Bronchial epithelial cell (primary cell): ENCODE measurements around the gene AP5Z1. TPM values are rescaled to one million over a fixed set of nuclear protein-coding genes. Genes with fewer than 3 reads are reported as not detected.

ENCODE experiments used
- DNase-seq: peaks from one replicate; pipeline ENCODE4 v3.0.0-alpha.2; 2010; ENCODE audit warnings: low read depth
- FAIRE-seq: peaks from 2 replicates; lab custom pipeline; 2011; peaks lifted over from hg19 to GRCh38; lab: Jason Lieb, UNC
- H3K27me3 ChIP-seq: 2 replicates; pipeline ENCODE4 v1.5.1; 2011; ENCODE audit warnings: low read length; ENCODE audit not compliant: control insufficient read depth, insufficient read depth
- H3K36me3 ChIP-seq: 2 replicates; pipeline ENCODE4 v1.5.1; 2011; ENCODE audit warnings: low read length; ENCODE audit not compliant: control insufficient read depth, insufficient read depth
- H3K4me3 ChIP-seq: 2 replicates; pipeline ENCODE4 v1.5.1; 2011; ENCODE audit warnings: mild to moderate bottlenecking, low read depth, low read length, control low read depth
- total RNA-seq: library from RNA; depleted of rRNA; stranded (reverse); fragments of >200 nt; gene quantifications from 2 replicates; pipeline ENCODE4 v1.2.1, GENCODE V29; 2014
- TF ChIP-seq, protein P1 (sequence below): IDR thresholded peaks from 2 replicates; pipeline ENCODE4 v1.5.1; 2011; ENCODE audit warnings: mild to moderate bottlenecking, moderate library complexity, low read length, control low read depth, inconsistent platforms; ENCODE audit not compliant: insufficient read depth, severe bottlenecking

AP5Z1 gene
- total RNA-seq, 1 donor from 2014 or later: 24.5 TPM

DNA sequence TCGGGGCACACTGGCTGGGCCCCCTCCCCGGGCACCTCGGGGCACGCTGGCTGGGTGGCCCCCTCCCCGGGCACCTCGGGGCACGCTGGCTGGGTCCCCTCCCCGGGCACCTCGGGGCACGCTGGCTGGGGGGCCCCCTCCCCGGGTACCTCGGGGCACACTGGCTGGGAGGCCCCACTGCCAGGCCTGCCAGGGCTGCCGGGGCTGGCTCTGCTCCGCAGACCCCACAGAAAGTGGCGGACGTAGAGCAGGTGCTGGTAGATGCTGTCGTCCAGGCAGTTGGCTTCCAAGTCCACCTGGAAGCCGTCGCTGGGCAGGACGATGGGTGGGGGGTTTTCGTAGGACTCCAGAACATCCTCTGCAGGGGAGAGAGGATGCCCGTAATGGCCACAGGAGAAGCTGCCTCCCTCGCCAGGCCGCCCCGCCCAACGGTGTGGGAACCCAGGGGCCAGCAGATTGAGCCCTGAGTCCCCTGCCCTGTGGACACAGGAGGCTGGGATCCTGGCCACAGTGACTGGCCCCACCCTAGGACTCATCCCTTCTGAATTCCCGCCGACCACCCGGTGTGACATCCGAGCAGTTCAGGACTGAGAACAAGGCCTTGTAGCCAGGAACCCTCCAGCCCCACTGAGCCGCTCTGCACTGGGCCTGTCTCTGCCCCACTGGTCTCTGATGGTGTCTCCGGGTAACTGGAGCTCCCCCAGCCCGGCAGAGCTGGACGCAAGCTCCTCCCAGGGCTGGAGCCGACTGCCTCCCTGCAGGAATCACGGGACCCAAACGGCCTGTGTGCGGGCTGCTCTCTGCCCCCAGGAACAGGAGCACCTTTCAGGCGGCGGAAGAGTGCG lies 28.2 kb downstream of the AP5Z1 start:
- FAIRE-seq (no peak), DNase-seq (no peak)
- Histone ChIP-seq H3K36me3 (no peaks in the 10 kb centered on the region), H3K4me3 (no peak overlapping the region), H3K27me3 (no peaks in the 10 kb centered on the region)
- TF ChIP-seq, protein P1, sequence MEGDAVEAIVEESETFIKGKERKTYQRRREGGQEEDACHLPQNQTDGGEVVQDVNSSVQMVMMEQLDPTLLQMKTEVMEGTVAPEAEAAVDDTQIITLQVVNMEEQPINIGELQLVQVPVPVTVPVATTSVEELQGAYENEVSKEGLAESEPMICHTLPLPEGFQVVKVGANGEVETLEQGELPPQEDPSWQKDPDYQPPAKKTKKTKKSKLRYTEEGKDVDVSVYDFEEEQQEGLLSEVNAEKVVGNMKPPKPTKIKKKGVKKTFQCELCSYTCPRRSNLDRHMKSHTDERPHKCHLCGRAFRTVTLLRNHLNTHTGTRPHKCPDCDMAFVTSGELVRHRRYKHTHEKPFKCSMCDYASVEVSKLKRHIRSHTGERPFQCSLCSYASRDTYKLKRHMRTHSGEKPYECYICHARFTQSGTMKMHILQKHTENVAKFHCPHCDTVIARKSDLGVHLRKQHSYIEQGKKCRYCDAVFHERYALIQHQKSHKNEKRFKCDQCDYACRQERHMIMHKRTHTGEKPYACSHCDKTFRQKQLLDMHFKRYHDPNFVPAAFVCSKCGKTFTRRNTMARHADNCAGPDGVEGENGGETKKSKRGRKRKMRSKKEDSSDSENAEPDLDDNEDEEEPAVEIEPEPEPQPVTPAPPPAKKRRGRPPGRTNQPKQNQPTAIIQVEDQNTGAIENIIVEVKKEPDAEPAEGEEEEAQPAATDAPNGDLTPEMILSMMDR: no peak

DNA sequence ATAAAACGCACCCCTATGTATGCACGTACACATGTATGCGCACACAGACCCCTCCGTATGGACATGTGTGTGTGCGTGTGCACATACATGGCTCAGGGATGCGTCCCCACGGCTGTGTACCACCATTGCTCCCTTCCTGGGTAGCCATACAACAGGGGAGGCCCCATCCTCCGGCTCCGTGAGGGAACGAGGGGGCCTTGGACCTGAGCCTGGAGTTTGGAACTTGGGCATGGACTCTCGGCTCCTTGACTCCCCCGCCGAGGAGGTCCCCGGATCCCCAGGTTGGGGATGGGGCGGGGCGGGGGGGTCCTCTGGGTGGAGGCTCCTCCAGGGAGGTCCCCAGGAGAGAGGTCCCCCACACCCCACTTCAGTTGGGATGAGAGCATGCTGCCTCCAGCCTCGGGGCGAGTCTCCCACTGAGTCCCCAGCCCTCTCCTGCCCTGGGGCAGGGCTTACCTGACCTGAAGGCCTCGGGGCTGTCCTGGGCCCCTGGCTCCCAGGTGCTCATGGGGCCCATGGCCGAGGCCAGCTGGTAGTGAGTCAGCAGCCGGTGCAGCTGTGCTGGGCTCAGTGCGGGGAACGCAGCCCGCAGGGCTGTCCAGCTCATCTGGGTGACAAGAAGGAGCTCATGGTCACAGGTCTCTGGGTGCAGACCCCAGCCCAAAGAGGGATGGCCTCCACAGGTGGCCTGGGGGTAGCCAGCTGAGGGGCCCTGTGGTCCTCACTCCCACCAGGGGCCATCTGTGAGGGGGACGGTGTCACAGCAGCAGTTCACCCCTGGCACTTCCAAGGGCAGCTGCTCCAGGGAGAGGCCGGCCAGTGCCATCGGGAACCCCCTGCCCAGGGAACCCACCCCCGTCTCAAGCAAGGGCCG lies 29.9 kb downstream of the AP5Z1 start:
- Histone ChIP-seq H3K27me3 (no peaks in the 10 kb centered on the region), H3K4me3 (no peak overlapping the region), H3K36me3 (no peaks in the 10 kb centered on the region)
- no peak for FAIRE-seq
- DNase-seq: no peak
- TF ChIP-seq, protein P1: no peak

DNA sequence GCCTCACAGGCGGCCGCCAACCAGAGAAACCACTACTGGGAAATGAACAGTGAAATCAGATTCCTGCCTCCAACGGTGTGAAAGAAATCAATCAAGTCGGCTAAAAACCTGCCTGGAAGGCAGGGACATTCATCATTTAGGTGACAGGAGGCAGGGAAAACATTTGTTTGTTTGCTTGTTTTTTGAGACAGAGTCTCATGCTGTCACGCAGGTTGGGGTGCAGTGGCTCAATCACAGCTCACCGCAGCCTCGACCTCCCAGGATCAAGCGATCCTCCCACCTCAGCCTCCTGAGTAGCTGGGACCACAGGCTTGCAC lies 30.5 kb downstream of the AP5Z1 start:
- Histone ChIP-seq H3K4me3 (no peak overlapping the region), H3K36me3 (no peaks in the 10 kb centered on the region), H3K27me3 (no peaks in the 10 kb centered on the region)
- no peak for DNase-seq
- TF ChIP-seq, protein P1: no peak
- no peak for FAIRE-seq

DNA sequence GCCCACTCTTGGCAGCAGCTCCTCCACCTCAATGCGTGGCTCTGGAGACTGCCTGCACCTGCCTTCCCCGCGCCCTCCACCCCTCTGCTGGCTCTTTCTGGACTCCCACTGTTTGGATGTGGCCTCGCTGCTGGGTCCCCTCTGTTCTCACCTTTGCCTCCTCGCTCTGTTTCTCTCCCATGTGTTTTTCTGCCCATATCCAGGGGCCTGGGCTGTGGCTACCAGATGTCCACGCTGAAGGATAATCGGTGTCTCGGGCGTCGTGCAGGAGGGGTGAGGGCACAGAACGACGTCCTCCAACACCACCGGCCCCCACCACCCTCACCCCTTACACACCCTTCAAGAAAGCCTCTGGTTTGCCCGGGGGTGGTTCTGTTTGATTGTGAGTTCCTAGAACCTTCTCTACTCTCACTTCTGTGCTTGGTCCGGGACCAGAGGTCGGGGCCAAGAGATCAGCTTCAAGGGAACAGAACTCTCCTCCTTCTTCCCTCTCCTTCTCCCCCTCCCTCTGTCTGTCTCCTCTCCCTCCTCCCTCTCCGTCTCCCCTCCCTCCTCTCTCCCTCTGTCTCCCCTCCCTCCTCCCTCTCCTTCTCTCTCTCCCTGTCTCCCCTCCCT lies 31.7 kb downstream of the AP5Z1 start:
- H3K36me3 ChIP-seq: no peaks in the 10 kb centered on the region
- DNase-seq (no peak), FAIRE-seq (no peak)
- no peaks in the 10 kb centered on the region for H3K27me3 ChIP-seq
- H3K4me3 ChIP-seq: no peak overlapping the region
- TF ChIP-seq, protein P1: no peak

DNA sequence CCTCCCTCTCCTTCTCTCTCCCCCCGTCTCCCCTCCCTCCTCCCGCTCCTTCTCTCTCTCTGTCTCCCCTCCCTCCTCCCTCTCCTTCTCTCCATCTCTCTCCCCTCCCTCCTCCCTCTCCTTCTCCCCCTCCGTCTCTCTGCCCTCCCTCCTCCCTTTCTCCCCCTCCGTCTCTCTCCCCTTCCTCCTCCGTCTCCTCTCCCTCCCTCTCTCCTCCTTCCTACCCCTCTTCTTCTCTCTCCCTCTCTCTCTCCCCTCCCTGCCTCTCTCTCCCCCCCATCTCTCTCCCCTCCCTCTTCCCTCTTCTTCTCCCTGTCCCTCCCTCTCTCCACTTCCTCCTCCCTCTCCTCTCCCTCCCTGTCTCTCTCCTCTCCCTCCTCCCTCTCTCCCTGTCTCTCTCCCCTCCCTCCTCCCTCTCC lies 32.2 kb downstream of the AP5Z1 start:
- no peak for FAIRE-seq
- no peaks in the 10 kb centered on the region for H3K27me3 ChIP-seq
- TF ChIP-seq, protein P1: no peak
- H3K4me3 ChIP-seq: no peak overlapping the region
- no peaks in the 10 kb centered on the region for H3K36me3 ChIP-seq
- DNase-seq: no peak
